GM23338 (cell line): ENCODE results near the gene A3GALT2. TPM values are rescaled to one million over a fixed set of nuclear protein-coding genes. Genes with fewer than 3 reads are reported as not detected.

Source experiments
- ATAC-seq: fragments of 200-7000 bp; cut with Tn5 transposase; 3 replicates; pipeline ENCODE4 v1.9.1; 2020
- DNase-seq: peaks from one replicate; pipeline ENCODE4 v3.0.0-alpha.2; 2015; ENCODE audit warnings: low spot score
- H2AFZ ChIP-seq: fragments of 200-600 bp; sonication (generic); 2 replicates; pipeline ENCODE4 v1.8.0; 2016; ENCODE audit warnings: antibody characterized with exemption, mild to moderate bottlenecking, moderate library complexity
- H3F3A ChIP-seq: fragments of 200-600 bp; sonication (generic); replicated peaks from 2 replicates; pipeline ENCODE4 v1.8.0; 2017; ENCODE audit warnings: antibody characterized with exemption, mixed run types, low read depth
- H3K27ac ChIP-seq: fragments of 200-600 bp; sonication (generic); 2 replicates; pipeline ENCODE4 v1.6.1; 2016; ENCODE audit warnings: low read depth
- H3K27me3 ChIP-seq: fragments of 200-600 bp; sonication (generic); 2 replicates; pipeline ENCODE4 v1.8.0; 2016; ENCODE audit warnings: mild to moderate bottlenecking, mixed run types, moderate library complexity; ENCODE audit not compliant: insufficient read depth
- H3K36me3 ChIP-seq: fragments of 200-600 bp; sonication (generic); 2 replicates; pipeline ENCODE4 v1.8.0; 2016; ENCODE audit warnings: mild to moderate bottlenecking; ENCODE audit not compliant: insufficient read depth
- H3K4me1 ChIP-seq: fragments of 200-600 bp; sonication (generic); 2 replicates; pipeline ENCODE4 v1.8.0; 2016; ENCODE audit warnings: mild to moderate bottlenecking, moderate library complexity; ENCODE audit not compliant: insufficient read depth
- H3K4me2 ChIP-seq: fragments of 200-600 bp; sonication (generic); 2 replicates; pipeline ENCODE4 v1.7.1; 2017; ENCODE audit warnings: mixed run types
- H3K4me3 ChIP-seq: fragments of 200-600 bp; sonication (generic); 2 replicates; pipeline ENCODE4 v1.6.1; 2016; ENCODE audit warnings: mixed run types
- H3K79me2 ChIP-seq: fragments of 200-600 bp; sonication (generic); replicated peaks from 2 replicates; pipeline ENCODE4 v1.8.0; 2017; ENCODE audit warnings: mild to moderate bottlenecking; ENCODE audit not compliant: insufficient read depth
- H3K9me2 ChIP-seq: fragments of 200-600 bp; sonication (generic); 2 replicates; pipeline ENCODE4 v1.8.0; 2017; ENCODE audit not compliant: insufficient read depth
- H4K20me1 ChIP-seq: fragments of 200-600 bp; sonication (generic); replicated peaks from 2 replicates; pipeline ENCODE4 v1.8.0; 2017; ENCODE audit warnings: mild to moderate bottlenecking; ENCODE audit not compliant: insufficient read depth
- H3K27ac Mint-ChIP-seq: 2 replicates; pipeline ENCODE4 v1.8.0; 2020; ENCODE audit warnings: inconsistent platforms, mild to moderate bottlenecking, moderate library complexity, mixed read lengths
- H3K27me3 Mint-ChIP-seq: 3 replicates; pipeline ENCODE4 v1.8.0; 2022; ENCODE audit warnings: low read depth, mild to moderate bottlenecking, moderate library complexity, mixed read lengths, inconsistent platforms; ENCODE audit not compliant: insufficient read depth, poor library complexity
- H3K36me3 Mint-ChIP-seq: 3 replicates; pipeline ENCODE4 v1.8.0; 2021; ENCODE audit warnings: low read depth, mild to moderate bottlenecking, inconsistent platforms, moderate library complexity, mixed read lengths
- H3K4me1 Mint-ChIP-seq: 3 replicates; pipeline ENCODE4 v1.8.0; 2020; ENCODE audit warnings: mild to moderate bottlenecking, inconsistent platforms, mixed read lengths
- H3K4me3 Mint-ChIP-seq: 3 replicates; pipeline ENCODE4 v1.8.0; 2021; ENCODE audit warnings: moderate library complexity, mild to moderate bottlenecking, inconsistent platforms, mixed read lengths
- H3K9me3 Mint-ChIP-seq: 3 replicates; pipeline ENCODE4 v1.8.0; 2020; ENCODE audit warnings: moderate library complexity, mild to moderate bottlenecking, inconsistent platforms, mixed read lengths
- CREB1 ChIP-seq: fragments of 250-450 bp; sonication (Bioruptor Pico); IDR thresholded peaks from 2 replicates; pipeline ENCODE4 v1.5.0; 2020; ENCODE audit warnings: low read depth, mild to moderate bottlenecking, moderate library complexity
- REST ChIP-seq: IDR thresholded peaks from one replicate; pipeline ENCODE4 v1.6.1; 2018; ENCODE audit warnings: antibody characterized with exemption; ENCODE audit not compliant: unreplicated experiment
- ZNF462 ChIP-seq: fragments of 250-450 bp; sonication (Bioruptor Pico); IDR thresholded peaks from 2 replicates; pipeline ENCODE4 v1.5.0; 2020; ENCODE audit warnings: mild to moderate bottlenecking, moderate library complexity
- polyA plus RNA-seq: library from polyadenylated mRNA; unstranded; fragments of >200 nt; fragmentation: Nextera tagmentation; extraction: Ambion mirVana; gene quantifications from 2 replicates; pipeline ENCODE4 v1.2.1, GENCODE V29; 2016
- total RNA-seq: library from RNA; depleted of rRNA; stranded (reverse); fragments of >200 nt; shearing (Covaris generic); gene quantifications from 2 replicates; pipeline ENCODE4 v1.2.3, GENCODE V29; 2014

The A3GALT2 gene
- total and polyA plus RNA-seq, 2 experiments from 2014 or later: not detected

- TF ChIP-seq REST (no peak), ZNF462 (CRISPR knock-in tag) (no peak)
Observed at GRCh38 chr1:33301273-33301984, 19.5 kb downstream of the A3GALT2 start (continued).

GRCh38 chr1:33300673-33301072 is 20.2 kb downstream of the A3GALT2 start:
- peaks cover 2% of the 10 kb centered on the region; the same call in 1 of the 2 replicates for H3K9me2 ChIP-seq
- no peak overlapping the region for H2AFZ ChIP-seq
- H4K20me1 ChIP-seq: no peaks in the 10 kb centered on the region
- no peak overlapping the region for H3K27ac ChIP-seq
- H3K4me2 ChIP-seq: no peak overlapping the region; the same call in 1 of the 2 replicates
- H3K27me3 ChIP-seq: peaks cover 10% of the 10 kb centered on the region
- TF ChIP-seq CREB1 (CRISPR knock-in tag): no peak
- no peak overlapping the region for H3K4me3 ChIP-seq
- Mint-ChIP-seq H3K27ac (no peak overlapping the region), H3K27me3 (peaks cover 11% of the 10 kb centered on the region), H3K9me3 (peaks cover 3% of the 10 kb centered on the region; the same call in 1 of the 3 replicates), H3K36me3 (peaks cover 43% of the 10 kb centered on the region), H3K4me1 (peaks cover 9% of the 10 kb centered on the region), H3K4me3 (no peak overlapping the region)
- no peaks in the 10 kb centered on the region for H3F3A ChIP-seq
- H3K36me3 ChIP-seq: no peaks in the 10 kb centered on the region; the same call in 1 of the 2 replicates
- DNase-seq: no peak
- H3K79me2 ChIP-seq: no peaks in the 10 kb centered on the region
- no peak for ATAC-seq
- peaks cover 9% of the 10 kb centered on the region; the same call in 1 of the 2 replicates for H3K4me1 ChIP-seq
